Tongue (tissue), 2 donors: ENCODE data around the gene KIAA0513. TPM values are rescaled to one million over a fixed set of nuclear protein-coding genes. Genes with fewer than 3 reads are reported as not detected.

Experiments used
- DNase-seq: peaks from one replicate; pipeline ENCODE4 v3.0.0-alpha.2; 2015
- total RNA-seq: library from RNA; depleted of rRNA; stranded (reverse); fragments of >200 nt; gene quantifications from one replicate; pipeline ENCODE4 v1.2.3, GENCODE V29; 2014

Gene KIAA0513, protein sequence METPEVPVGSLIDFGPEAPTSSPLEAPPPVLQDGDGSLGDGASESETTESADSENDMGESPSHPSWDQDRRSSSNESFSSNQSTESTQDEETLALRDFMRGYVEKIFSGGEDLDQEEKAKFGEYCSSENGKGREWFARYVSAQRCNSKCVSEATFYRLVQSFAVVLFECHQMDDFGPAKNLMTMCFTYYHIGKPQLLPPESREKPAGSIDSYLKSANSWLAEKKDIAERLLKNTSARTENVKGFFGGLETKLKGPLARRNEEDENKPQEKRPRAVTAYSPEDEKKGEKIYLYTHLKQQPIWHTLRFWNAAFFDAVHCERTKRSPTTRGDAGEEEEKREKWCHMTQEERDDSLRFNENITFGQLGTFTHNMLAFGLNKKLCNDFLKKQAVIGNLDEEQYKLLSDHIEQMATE
- total RNA-seq, result 6.8 TPM

- DNase-seq, result peak; percentile 98
Measured at GRCh38 chr16:85027349-85027957, at the start of gene KIAA0513. Gene KIAA0513, plus strand, starts transcription at chr16:85027795. Its CDS starts 39,277 bp downstream, at chr16:85067072.

DNA sequence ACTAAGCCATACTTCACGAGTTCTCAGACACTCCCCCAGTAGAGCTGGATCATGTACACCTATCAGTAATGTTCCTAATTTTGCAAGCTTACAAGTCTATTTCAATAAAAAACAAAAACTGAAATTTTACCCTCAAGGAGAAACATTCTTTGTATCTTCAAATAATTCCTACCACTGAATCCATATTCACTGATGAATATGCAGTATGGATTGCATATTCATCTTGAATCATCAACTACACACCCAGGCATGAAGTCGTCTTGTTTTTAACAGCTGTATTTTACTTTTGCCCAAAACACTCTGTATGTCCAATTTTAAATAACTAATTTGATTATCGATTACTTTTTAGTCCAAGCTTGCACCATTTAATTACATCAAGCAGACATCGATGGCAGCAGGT, 48.1 kb upstream of the KIAA0513 start:
- no peak for DNase-seq

DNA sequence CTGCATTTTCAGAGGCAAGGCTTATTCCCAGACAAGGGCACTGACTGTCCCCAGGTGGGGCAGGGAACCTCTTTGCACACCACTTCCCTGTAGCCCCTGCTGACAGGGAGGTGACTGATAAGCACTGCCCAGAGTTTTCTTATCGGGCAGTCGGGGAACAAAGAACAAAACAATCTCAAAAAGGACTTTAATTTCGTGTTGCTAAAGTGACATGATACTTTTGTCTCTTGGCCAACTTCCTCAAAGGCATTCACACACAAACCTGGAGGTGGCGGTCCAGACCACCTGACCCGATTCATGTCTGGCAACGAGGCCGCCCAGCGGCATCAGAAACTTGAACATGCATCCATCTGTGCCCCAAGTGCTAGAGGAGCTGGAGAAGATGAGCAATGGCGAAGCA, 45.2 kb upstream of the KIAA0513 start:
- DNase-seq, result no peak

DNA sequence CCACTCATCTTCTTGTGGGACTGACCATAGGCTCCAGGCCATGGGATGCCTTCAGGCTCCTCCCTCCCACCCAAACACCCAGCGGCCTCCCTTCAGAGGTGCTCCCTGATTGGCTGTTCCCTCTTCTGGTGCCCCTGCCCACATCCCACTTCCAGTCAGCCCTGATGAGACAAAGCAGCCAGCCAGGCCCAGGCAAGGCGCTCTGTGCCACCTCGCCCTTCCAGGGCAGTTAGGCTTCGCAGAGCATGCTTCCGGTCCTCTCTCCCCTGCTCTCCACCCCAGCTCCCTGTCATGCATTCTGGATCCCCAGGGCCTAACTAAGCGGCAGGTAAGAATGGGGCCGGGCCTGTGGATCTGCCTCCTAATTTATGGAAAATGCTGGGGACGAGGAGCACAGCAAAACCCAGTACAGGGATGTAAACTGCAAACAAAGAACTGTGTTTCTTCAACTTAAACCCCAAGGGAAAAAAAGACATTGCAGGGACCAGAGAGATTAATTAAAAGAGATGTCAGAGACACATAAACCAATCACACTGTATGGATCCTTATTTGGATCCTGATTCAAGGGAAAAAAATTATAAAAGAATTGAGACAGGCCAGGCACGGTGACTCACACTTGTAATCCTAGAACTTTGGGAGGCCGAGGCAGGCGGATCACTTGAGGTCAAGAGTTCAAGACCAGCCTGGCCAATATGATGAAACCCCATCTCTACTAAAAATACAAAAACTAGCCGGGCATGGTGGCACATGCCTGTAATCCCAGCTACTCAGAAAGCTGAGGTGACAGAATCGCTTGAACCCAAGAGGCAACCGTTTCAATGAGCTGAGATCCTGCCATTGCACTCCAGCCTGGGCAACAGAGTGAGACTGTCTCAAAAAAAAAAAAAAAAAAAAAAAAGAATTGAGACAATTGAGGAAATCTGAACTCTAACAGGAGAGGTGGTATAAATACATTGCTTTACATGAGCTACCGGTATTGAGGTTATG, 42.2 kb upstream of the KIAA0513 start:
- DNase-seq, result no peak

GRCh38 chr16:84986102-84986501, 41.5 kb upstream of the KIAA0513 start:
- DNase-seq, result no peak

DNA sequence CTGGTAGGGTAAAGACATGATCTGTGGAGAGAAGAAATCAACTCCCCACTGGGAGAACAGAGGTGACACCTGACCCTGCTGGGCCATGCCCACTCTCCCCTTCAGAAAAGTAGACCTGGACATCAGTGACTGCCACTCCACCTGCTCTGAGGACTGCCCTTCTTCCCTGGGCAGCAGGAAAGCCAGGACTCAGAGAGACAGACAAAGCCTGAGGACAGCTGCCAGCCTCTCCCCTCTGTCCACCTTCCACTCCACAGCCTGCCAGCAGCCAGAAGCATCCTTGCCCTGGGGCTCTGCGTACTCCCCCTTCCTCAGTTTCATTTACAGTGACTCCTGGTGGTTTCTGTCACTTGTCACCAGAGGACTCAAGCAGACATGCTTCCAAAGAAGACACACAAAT, 40.7 kb upstream of the KIAA0513 start:
- DNase-seq, result no peak

- no peak for DNase-seq
Measured at GRCh38 chr16:84988328-84989080, 39.1 kb upstream of the KIAA0513 start.

DNA sequence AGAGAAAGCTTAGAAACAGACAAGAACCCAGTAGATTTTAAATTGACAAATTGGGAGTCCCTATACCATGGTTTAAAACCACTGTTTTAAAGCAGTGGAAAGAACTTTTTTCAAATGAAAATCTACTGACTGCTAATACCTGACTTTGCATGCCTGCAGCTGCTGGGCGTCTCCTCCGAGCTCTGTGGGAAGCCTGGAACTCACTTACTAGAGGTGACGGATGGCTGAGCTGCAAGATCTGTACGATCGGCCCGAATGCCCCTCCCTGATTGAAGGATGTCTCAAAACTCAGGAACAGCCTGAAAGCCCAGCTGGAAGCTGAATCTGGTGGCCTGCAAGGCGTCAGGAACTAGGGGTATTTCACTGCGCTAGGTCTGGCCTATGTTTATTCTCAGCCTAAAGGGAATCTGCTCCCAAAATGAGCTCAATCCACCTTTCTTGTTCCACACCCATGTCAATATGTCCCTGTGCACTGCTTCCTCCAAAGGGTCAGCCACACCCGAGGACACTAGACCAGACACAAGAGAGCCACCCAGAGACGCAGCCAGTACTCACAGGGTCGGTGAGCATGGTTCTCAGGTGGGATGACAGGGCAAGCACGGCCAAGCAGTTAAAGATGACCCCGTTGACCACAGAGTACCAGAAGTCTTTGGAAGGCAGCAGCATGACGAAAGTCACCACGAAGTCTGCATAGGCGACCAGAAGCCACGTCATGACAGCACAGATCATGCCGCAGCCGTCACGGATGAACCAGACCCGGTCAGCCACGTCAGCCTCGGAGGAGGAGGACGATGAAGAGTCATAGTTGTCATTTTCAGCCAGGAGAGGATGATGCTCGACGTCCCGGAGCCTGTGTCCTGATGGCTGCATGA, 37.6 kb upstream of the KIAA0513 start:
- no peak for DNase-seq

DNA sequence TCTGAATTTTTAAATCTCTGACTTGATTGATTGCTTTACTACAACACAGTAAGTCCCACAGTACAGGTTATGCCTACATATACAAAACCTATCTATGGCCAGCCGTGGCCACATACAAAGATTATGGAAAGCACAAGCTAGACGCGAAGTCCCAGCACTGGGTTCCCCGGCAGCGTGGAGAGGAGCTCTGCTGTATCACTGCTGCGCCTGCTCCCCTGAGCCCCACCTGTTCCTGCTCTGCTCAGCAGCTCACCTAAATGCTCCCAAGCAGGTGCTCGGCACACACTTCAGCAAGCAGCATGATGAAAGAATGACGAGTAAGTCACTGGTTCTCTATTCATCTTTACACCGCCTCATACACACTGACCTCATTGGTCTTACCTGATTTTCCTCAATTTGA, 36.8 kb upstream of the KIAA0513 start:
- DNase-seq, result no peak

DNA sequence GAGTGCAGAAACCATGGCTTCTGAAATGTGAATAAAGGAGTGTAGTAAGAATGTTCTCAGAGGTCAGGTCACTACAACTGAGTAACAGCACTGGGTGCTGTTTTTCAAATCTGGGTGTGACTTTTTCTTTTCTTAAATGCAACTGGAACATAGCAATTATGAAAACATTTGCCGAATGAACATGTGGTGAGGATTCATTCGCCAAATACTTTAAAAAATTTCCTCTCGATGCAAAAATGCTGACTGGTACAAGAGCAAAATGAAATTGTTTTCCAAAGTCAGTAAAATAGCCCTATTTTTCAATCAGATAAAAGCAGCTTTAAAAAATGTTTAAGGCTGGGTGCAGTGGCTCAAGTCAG, 34.9 kb upstream of the KIAA0513 start:
- DNase-seq, result no peak

DNA sequence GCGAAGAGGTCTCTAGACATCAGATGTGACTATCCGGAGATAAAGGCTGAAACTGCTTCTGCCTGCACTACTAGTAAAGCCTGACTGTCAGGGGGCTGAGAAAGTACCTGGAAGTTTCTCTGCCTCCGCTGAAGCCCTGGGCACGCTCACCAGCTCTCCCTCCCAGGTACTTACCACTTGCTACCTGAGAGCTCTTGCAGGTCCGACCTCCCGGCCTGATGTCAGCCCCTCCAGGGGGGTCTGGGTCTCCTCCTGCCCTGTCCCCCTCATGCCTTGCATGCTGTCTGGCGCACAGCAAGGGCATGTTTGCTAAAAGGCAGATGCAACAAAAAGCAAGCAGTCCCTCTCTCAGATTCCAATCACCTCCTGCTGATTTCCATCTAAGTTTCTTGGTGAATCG, 33.7 kb upstream of the KIAA0513 start:
- no peak for DNase-seq

GRCh38 chr16:84995663-84996062, 31.9 kb upstream of the KIAA0513 start:
- DNase-seq, result no peak

- no peak for DNase-seq
Measured at GRCh38 chr16:84996365-84996764, 31.2 kb upstream of the KIAA0513 start.

- DNase-seq, result no peak
Measured at GRCh38 chr16:84999200-84999599, 28.4 kb upstream of the KIAA0513 start.

DNA sequence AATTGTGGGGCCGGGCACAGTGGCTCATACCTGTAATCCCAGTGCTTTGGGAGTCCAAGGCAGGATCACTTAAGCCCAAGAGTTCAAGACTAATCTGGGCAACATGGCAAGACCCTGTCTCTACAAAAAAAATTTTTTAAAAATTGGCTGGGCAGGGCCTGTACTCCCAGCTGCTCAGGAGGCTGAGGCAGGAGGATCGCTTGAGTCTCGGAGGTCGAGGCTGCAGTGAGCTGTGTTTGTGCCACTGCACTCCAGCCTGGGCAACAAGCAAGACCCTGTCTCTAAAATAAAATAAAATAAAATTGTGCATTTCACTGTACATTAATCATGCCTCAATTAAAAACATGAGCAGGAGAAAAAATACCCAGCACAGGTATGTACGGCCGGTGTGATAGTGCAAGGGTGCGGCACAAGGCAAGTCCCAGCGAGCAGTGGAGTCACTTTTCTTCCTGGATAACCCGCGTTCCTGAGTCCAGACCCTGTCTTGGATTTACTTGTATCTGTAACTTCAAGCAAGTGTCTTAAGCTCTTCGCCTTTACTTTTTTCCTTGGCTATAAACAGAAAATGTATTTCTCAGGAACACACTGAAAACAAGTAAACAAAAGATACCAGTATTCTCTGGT, 27.6 kb upstream of the KIAA0513 start:
- no peak for DNase-seq

- peak; percentile 48 for DNase-seq
Measured at GRCh38 chr16:85002099-85002541, 25.5 kb upstream of the KIAA0513 start.

DNA sequence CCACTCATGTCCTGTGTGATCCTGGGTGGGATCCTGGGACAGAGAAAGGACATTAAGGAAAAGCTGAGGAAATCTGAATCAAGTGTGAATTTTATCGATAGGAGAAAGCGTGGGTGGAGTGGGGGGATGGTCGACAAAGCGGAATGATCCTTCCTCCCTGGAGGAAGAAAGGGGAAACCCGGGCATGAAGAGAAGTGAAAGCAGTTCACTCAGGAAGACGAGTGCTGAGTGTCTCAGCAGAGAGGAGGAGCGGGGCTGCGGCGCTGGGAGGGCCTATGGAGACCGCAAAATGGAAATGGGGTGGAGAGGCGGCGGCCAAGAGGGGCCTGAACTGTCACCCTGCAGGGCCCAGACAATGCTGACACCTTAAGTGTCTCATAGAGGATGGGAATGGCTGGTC, 25.0 kb upstream of the KIAA0513 start:
- DNase-seq, result no peak

DNA sequence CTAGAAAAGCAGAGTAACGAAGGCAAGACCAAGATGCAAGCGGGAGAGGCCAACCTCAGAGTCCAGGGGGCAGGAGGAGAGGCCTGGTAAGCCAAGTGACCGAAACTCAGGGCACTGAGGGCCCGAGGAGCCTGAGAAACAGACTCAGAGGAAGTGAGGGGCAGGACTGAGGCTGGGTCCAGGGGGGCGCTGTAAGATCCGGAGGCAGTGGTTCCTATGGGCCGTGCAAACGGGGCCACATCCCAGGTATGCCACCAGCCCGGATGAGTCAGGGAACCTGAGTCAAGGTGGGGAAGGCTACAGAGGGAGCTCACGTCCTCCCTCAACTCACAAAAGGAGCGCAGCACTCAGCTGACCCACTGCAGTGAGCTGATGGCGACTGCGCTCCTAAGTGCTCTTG, 24.5 kb upstream of the KIAA0513 start:
- no peak for DNase-seq

DNA sequence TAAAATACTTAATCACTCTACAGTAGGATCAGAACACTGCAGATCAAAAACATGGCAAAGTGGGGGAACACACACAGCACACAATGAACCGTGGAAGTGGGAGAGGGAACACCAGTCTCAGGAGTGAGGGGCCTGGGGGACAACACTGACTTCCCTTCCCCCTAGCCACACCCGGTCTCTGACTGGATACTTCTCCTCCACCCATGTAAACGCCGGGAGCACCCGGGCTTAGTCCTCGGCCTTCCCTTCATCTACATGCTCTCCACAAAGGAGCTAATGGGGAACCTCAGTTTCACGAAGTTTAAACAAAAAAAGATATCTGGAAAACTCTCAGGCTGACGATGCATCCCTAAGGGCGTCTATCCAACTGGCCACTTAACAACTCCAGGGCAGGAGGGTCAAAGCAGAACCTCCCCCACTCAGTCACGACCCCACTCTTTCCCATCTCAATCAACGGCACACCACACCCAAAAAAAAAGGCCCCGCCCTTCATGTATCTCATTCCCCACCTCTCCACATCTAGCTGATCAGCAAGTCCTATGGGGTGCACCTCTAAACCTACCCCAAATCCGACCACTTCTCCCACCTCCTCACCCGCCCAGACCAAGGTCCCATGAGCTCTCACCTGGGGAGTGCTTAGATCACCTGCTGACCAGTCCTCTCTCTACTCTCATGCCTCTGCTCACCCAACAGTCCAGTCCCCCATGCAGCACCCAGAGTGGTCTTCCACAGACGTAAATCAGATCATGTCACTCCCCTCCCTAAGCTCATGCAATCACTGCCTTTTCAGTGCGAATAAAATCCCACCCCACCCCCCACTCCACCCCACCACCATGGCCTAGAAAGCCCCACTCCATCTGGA, 23.6 kb upstream of the KIAA0513 start:
- no peak for DNase-seq
